AG20443 (cell line): Measurements from ENCODE around the gene MAML2.

Experiments
- DNase-seq: peaks from one replicate; pipeline ENCODE4 v3.0.0; 2012; ENCODE audit warnings: low spot score, mixed read lengths

Gene MAML2

GRCh38 chr11:96067160-96067559 lies 275.8 kb downstream of the MAML2 start:
- no peak for DNase-seq

- DNase-seq: no peak
These were observed 277.6 kb downstream of the MAML2 start for GRCh38 chr11:96065379-96065778.

- DNase-seq: no peak
These were observed 279.1 kb downstream of the MAML2 start for GRCh38 chr11:96063886-96064285.

GRCh38 chr11:96063053-96063452 lies 279.9 kb downstream of the MAML2 start:
- DNase-seq: no peak

DNA sequence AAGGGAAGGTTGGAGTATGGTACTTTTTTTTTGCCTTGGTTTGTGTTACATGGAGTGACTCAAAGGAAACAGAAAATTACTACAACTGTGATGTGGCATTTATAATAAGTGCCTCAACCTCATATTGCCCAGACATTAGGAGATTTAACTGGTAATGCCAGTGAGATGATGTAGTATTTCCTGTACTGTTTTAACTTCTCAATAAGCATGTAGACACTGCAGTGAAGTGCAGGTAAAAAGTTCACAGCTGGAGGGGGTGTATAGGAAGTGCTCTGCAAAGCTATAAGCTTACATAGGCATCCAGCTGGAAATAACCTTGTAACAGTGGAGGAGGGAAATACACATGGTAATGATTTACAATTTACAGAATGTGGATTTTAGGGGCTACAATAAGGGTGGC lies 280.9 kb downstream of the MAML2 start:
- no peak for DNase-seq

DNA sequence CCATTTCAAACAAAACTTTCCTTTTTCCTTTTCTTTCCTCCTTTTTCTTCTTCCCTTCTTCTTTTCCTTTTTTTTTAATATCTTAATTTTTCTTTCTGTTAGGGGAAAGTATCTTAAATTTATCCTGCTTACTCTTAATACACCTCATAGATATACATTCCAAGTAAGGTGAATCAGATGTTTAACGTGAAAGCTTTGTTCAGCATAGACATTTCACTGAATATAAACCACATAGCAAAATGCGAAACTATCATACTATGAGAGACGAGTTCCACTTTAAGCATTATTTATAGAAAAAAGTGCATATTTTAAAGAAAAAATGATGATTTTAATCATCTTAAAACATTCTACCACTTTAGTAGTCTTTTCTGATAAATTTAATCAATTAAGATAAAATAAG lies 281.3 kb downstream of the MAML2 start:
- DNase-seq: no peak

DNA sequence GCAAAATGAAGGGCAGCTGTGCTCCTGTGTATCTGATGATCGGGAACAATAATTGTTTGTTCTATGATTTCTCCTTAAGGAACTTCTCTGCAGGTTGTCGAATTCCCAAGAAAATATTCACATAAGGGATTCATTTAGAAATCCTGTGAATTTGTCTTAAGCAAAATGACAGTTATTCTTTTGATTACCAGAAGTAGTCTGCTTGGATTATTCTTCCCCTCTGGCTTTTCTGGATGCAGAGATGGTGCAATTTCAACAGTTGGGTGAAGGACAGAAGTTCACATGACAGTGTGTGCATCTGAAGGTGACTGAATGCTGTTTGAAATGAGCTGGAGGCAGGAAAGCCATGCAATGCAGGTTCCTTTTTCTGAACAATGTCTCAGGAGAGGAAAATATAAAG lies 281.9 kb downstream of the MAML2 start:
- DNase-seq: no peak

DNA sequence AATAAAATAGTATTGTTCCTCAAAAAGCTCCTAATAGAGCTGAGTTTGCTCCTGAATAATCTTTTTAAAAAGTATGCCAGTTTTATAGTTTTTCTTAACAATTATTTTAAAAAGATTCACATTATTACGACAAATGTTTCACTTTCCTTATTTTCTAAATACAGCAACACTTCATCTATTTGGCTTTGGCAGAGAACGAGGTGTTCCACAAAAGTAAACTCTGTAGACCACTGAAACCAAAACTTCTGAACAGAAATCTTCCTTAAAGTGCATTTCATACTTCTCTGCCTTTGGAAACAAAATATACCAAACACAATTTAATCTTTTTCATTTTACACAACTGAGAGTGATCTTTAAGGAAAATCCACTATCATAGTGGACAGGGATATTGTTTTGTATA lies 285.5 kb downstream of the MAML2 start:
- no peak for DNase-seq

DNA sequence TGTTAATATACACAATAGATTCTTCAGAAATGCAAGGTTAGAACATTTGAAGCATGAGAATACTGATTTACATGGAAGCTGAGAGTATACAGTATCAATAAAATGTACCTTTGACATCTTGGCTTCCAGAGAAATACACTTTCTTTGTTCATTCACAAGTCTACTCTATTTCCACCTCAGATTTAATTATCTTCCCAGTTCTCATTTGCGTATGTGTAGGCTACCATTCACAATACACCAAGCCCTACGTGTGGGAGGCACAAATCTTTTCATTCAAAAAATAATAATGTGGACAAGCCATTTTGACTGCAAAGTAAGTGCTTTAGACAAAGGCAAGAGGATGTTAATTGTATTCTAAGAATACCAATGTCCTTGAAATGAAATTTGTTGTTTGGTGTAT lies 286.4 kb downstream of the MAML2 start:
- no peak for DNase-seq

- DNase-seq: peak; percentile 57
These were observed 287.1 kb downstream of the MAML2 start for GRCh38 chr11:96055706-96056387.

- DNase-seq: no peak
These were observed 287.9 kb downstream of the MAML2 start for GRCh38 chr11:96054870-96055705.

DNA sequence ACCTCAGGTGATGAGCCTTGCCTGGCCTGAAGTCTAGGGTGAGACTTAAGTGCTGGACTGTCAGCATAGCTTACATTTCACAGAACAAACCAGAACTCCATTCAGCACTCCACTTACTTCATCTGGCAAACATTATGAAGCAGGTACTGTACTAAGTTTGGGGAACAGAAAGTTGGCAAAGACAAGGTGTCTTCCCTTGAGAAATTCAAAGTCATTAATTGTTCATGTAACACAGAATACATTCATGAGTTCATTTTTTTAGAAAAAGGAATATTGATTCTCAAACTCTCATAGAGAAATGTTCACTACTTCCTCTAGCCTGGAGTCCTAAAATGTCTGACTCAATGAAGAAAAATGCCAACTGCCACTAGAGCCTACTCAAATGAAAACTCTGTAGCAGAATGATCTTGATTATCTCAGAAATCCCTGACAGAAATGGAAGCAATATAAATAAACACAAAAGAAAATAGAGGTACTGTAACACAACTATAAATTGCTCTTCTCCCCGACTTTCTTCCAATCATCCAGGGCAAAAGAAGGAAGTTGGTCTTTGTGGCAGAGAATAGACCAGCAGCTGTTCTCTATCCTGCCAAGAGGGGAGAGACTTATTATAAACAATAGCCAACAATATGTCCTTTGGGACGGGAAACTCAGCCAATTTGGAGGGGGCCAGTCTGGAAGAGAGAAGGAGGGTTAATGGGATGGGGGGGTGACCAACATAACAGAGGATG lies 289.9 kb downstream of the MAML2 start:
- no peak for DNase-seq

DNA sequence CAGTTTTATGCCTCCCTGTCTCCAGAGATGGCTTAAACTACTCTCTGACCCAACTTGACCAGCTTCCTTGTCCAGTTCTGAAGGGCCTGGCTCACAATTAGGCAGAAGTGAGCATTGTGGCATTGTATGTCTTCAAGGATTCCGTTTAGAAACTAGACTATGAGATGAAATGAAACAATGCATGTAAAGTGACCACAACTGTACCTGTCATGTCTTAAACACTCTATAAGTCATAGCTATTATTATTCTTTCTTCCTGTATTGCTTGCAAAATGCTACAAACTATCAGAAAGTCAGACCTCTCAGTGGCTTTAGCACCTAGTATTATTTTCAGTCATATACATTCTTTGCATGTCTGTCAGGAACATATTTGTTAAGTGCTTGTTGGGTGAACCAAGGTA lies 291.2 kb downstream of the MAML2 start:
- no peak for DNase-seq

GRCh38 chr11:96050435-96051182 lies 292.4 kb downstream of the MAML2 start:
- DNase-seq: no peak

GRCh38 chr11:96049426-96049825 lies 293.6 kb downstream of the MAML2 start:
- no peak for DNase-seq

- peak; percentile 85 for DNase-seq
These were observed 297.2 kb downstream of the MAML2 start for GRCh38 chr11:96045622-96046456.

- DNase-seq: no peak
These were observed 298.2 kb downstream of the MAML2 start for GRCh38 chr11:96044747-96045146.

- no peak for DNase-seq
These were observed 298.7 kb downstream of the MAML2 start for GRCh38 chr11:96044311-96044710.

GRCh38 chr11:96043291-96043690 lies 299.7 kb downstream of the MAML2 start:
- no peak for DNase-seq

GRCh38 chr11:96038046-96038445 lies 304.9 kb downstream of the MAML2 start:
- no peak for DNase-seq

GRCh38 chr11:96037405-96037949 lies 305.5 kb downstream of the MAML2 start:
- DNase-seq: peak; percentile 67
